AML-193 (cell line): ENCODE measurements around the gene PIP5K1C.
"Not testable (repeated sequence)": the region's sequence is repeated elsewhere in the genome, so short reads cannot be mapped to it uniquely, and the experiment has no call there.

Experiments used
- DNase-seq, 2 experiments: peaks; one replicate each; lab custom pipeline; 2025; lab: John Stamatoyannopoulos, UW

Gene PIP5K1C

GRCh38 chr19:3661284-3662238, 38.7 kb downstream of the PIP5K1C start:
- no peak for DNase-seq

- no peak for DNase-seq
These were observed 39.6 kb downstream of the PIP5K1C start for GRCh38 chr19:3660493-3661219.

GRCh38 chr19:3659746-3660112, 40.5 kb downstream of the PIP5K1C start:
- DNase-seq, result no peak

GRCh38 chr19:3658870-3659745, 41.2 kb downstream of the PIP5K1C start:
- DNase-seq, result no peak

- no peak for DNase-seq
These were observed 42.0 kb downstream of the PIP5K1C start for GRCh38 chr19:3658004-3658869.

GRCh38 chr19:3657395-3657769, 42.9 kb downstream of the PIP5K1C start:
- DNase-seq, result no peak

GRCh38 chr19:3656747-3657394, 43.4 kb downstream of the PIP5K1C start:
- no peak for DNase-seq

GRCh38 chr19:3656073-3656746, 44.1 kb downstream of the PIP5K1C start:
- no peak for DNase-seq

GRCh38 chr19:3655402-3656072, 44.7 kb downstream of the PIP5K1C start:
- no peak for DNase-seq

- DNase-seq, result no peak
These were observed 46.3 kb downstream of the PIP5K1C start for GRCh38 chr19:3653865-3654513.

GRCh38 chr19:3653081-3653795, 47.0 kb downstream of the PIP5K1C start:
- no peak for DNase-seq

GRCh38 chr19:3652422-3652821, 47.8 kb downstream of the PIP5K1C start:
- DNase-seq, result no peak

GRCh38 chr19:3651684-3652083, 48.6 kb downstream of the PIP5K1C start:
- DNase-seq, result no peak

GRCh38 chr19:3649888-3650287, 50.4 kb downstream of the PIP5K1C start:
- no peak for DNase-seq

- DNase-seq, result no peak
These were observed 52.0 kb downstream of the PIP5K1C start for GRCh38 chr19:3648037-3648905.

GRCh38 chr19:3647102-3647501, 53.2 kb downstream of the PIP5K1C start:
- not testable (repeated sequence) for DNase-seq

GRCh38 chr19:3646336-3647092, 53.8 kb downstream of the PIP5K1C start:
- no peak for DNase-seq
